ENCODE data around the gene ZNF350.

DNA sequence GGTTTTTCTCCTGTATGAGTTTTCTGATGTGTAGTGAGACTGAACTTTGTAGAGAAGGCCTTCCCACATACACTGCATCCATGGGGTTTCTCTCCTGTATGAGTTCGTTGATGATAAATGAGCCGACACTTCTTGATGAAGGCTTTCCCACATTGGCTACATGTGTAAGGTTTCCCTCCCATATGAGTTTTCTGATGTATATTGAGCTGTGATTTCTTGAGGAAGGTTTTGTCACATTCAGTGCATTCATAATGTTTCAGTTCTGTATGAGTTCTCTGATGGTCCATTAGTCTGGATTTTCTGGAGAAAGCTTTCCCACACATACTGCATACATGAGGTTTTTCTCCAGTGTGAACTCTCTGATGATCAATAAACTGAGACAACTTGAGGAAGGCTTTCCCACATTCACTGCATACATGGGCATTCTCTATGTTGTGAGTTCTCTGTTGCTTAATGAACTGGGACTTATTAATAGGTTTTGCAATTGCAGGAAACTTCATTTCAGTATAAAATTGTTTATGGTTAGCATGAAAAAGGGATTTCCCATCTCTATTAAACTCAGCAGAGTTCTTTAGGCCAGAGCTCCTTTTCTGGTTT lies 7.5 kb upstream of the ZNF350 start:
- TF ChIP-seq, protein P1, sequence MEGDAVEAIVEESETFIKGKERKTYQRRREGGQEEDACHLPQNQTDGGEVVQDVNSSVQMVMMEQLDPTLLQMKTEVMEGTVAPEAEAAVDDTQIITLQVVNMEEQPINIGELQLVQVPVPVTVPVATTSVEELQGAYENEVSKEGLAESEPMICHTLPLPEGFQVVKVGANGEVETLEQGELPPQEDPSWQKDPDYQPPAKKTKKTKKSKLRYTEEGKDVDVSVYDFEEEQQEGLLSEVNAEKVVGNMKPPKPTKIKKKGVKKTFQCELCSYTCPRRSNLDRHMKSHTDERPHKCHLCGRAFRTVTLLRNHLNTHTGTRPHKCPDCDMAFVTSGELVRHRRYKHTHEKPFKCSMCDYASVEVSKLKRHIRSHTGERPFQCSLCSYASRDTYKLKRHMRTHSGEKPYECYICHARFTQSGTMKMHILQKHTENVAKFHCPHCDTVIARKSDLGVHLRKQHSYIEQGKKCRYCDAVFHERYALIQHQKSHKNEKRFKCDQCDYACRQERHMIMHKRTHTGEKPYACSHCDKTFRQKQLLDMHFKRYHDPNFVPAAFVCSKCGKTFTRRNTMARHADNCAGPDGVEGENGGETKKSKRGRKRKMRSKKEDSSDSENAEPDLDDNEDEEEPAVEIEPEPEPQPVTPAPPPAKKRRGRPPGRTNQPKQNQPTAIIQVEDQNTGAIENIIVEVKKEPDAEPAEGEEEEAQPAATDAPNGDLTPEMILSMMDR (IDR thresholded peaks at IDR 0.05): no peak
- TF ChIP-seq POLR2A (IDR thresholded peaks at IDR 0.05): no peak
